HepG2 (cell line): ENCODE data around the gene KLHDC1.

Source experiments
- KDM4B ChIP-seq: sonication (generic); formaldehyde crosslinking; IDR thresholded peaks from 2 replicates; pipeline ENCODE4 v1.4.0; 2020; ENCODE audit warnings: missing genetic modification reagents
- U2AF1 ChIP-seq: fragments of 200-400 bp; formaldehyde crosslinking; optimal IDR thresholded peaks from 2 replicates; pipeline ENCODE3; 2017; ENCODE audit warnings: mild to moderate bottlenecking, low read depth, low read length

- TF ChIP-seq KDM4B (CRISPR knock-in tag) (no peak), U2AF1 (no peak)
Observed at GRCh38 chr14:49686425-49686824, 6.5 kb upstream of the KLHDC1 start.
